ENCODE data around the gene ATP6V0D1. TPM values are rescaled to one million over a fixed set of nuclear protein-coding genes. Genes with fewer than 3 reads are reported as not detected.

Gene ATP6V0D1
- polyA plus RNA-seq, 1 of the 3 experiments (the other 2 are of a cell fraction), result 135 TPM

GRCh38 chr16:67517155-67517445 lies 36.1 kb upstream of the ATP6V0D1 start:
- TF ChIP-seq SMC3 (IDR thresholded peaks at IDR 0.05; ENCODE audit: low read depth, low read length) (no peak), RCOR1 (IDR thresholded peaks at IDR 0.05; ENCODE audit: low read length) (no peak), RFX5 (IDR thresholded peaks at IDR 0.05; ENCODE audit: low read length) (no peak), MAX (IDR thresholded peaks at IDR 0.05; ENCODE audit: low read depth) (no peak), IRF3 (IDR thresholded peaks at IDR 0.05; ENCODE audit: low read depth, low read length) (no peak), TCF12 (IDR thresholded peaks at IDR 0.05) (no peak), FOXM1 (IDR thresholded peaks at IDR 0.05; ENCODE audit: low read depth) (no peak), RXRA (IDR thresholded peaks at IDR 0.05; ENCODE audit: borderline replicate concordance, low read depth) (no peak), RAD21 (IDR thresholded peaks at IDR 0.05; ENCODE audit: low read length) (no peak), NFIC (IDR thresholded peaks at IDR 0.05; ENCODE audit: borderline replicate concordance) (no peak), PBX3 (IDR thresholded peaks at IDR 0.05) (no peak)
- Histone ChIP-seq H3K4me2 (peak overlapping the region; percentile 72; the same call in 1 of the 2 replicates), H3K27ac (ENCODE audit: low read depth in 2 of 2, low read length in 1 of 2) (peak overlapping the region in 1 of 2 experiments; percentile 78; a peak in 2 of 4 replicates), H3K4me3 (ENCODE audit: low read depth in 2 of 2, low read length in 1 of 2) (peak overlapping the region in 1 of 2 experiments; percentile 44; a peak in 1 of 4 replicates), H3F3A (replicated peaks; ENCODE audit: insufficient read depth) (peaks cover 24% of the 10 kb centered on the region), H3K9me2 (no peaks in the 10 kb centered on the region), H3K4me1 (ENCODE audit: control insufficient read depth in 1 of 2, insufficient read depth in 2 of 2, low read depth in 1 of 2, low read length in 1 of 2) (peaks cover 3 to 11% of the 10 kb centered on the region in 2 experiments; a peak in 2 of 4 replicates), H3K9ac (peak overlapping the region; percentile 36; the same call in 1 of the 2 replicates), H2AFZ (ENCODE audit: low read depth) (no peak overlapping the region), H3K27me3 (ENCODE audit: insufficient read depth) (no peaks in the 10 kb centered on the region), H3K79me2 (ENCODE audit: insufficient read depth) (no peaks in the 10 kb centered on the region), H3K36me3 (replicated peaks in 1 of 2; ENCODE audit: control insufficient read depth in 1 of 2, insufficient read depth in 2 of 2, low read length in 1 of 2) (no peaks in the 10 kb centered on the region), H3K9me3 (no peaks in the 10 kb centered on the region), H4K20me1 (ENCODE audit: insufficient read depth) (no peaks in the 10 kb centered on the region)
- ChIA-PET POLR2A (no interaction called here), CTCF (interaction anchor here (1.1 to 5.9 kb wide), 10 partner anchors 9 to 155 kb away, joined by 3 to 104 read pairs (median 14); partner anchors contain the start of genes ATP6V0D1, C16orf86, CARMIL2 and ENKD1)
- WGBS (ENCODE audit: low lambda C conversion rate), result 96% methylated on average over 3 of the region's 3 CpGs
- DNase-seq, result no peak

GRCh38 chr16:67516296-67517154 lies 35.6 kb upstream of the ATP6V0D1 start:
- peak overlapping the region; percentile 2 to 78; a peak in 3 of 4 replicates for H3K27ac ChIP-seq (ENCODE audit: low read depth in 2 of 2, low read length in 1 of 2)
- no peaks in the 10 kb centered on the region for H3K27me3 ChIP-seq (ENCODE audit: insufficient read depth)
- POLR2A ChIA-PET, result no interaction called here
- no peaks in the 10 kb centered on the region for H3K36me3 ChIP-seq (replicated peaks in 1 of 2; ENCODE audit: control insufficient read depth in 1 of 2, insufficient read depth in 2 of 2, low read length in 1 of 2)
- CTCF ChIA-PET, result interaction anchor here (1.1 to 5.9 kb wide), 12 partner anchors 10 to 256 kb away, joined by 3 to 104 read pairs (median 12); partner anchors contain the start of genes ATP6V0D1, C16orf86, CARMIL2 and ENKD1
- H2AFZ ChIP-seq (ENCODE audit: low read depth), result peak overlapping the region; percentile 60; the same call in 1 of the 2 replicates
- no peaks in the 10 kb centered on the region for H3K79me2 ChIP-seq (ENCODE audit: insufficient read depth)
- H3K9me2 ChIP-seq, result no peaks in the 10 kb centered on the region
- H3K4me2 ChIP-seq, result peak overlapping the region; percentile 72
- peak; percentile 82; the same call in 1 of the 2 replicates for TF ChIP-seq JUND (IDR thresholded peaks at IDR 0.05)
- TF ChIP-seq GABPA (IDR thresholded peaks at IDR 0.05; ENCODE audit: low read depth), result no peak
- TF ChIP-seq POLR2AphosphoS5 (IDR thresholded peaks at IDR 0.05; ENCODE audit: low read depth, low read length), result no peak
- peak; percentile 62; the same call in 1 of the 2 replicates for TF ChIP-seq NFIC (IDR thresholded peaks at IDR 0.05; ENCODE audit: borderline replicate concordance)
- TF ChIP-seq PBX3 (IDR thresholded peaks at IDR 0.05), result peak; percentile 92
- TF ChIP-seq FOSL2 (IDR thresholded peaks at IDR 0.05; ENCODE audit: borderline replicate concordance, low read depth), result peak; percentile 84
- 0 out of 2 replicates have a peak, but pooled peaks have one; percentile 34 for TF ChIP-seq TEAD4 (IDR thresholded peaks at IDR 0.05; ENCODE audit: borderline replicate concordance, insufficient read depth)
- TF ChIP-seq TCF12 (IDR thresholded peaks at IDR 0.05), result peak; percentile 86
- no peak for TF ChIP-seq RAD21 (IDR thresholded peaks at IDR 0.05; ENCODE audit: low read length)
- peaks cover 22% of the 10 kb centered on the region for H3F3A ChIP-seq (replicated peaks; ENCODE audit: insufficient read depth)
- DNase-seq, result no peak
- peak overlapping the region; percentile 36; the same call in 1 of the 2 replicates for H3K9ac ChIP-seq
- H3K4me1 ChIP-seq (ENCODE audit: control insufficient read depth in 1 of 2, insufficient read depth in 2 of 2, low read depth in 1 of 2, low read length in 1 of 2), result peaks cover 0 to 11% of the 10 kb centered on the region in 2 experiments; a peak in 2 of 4 replicates
- H4K20me1 ChIP-seq (ENCODE audit: insufficient read depth), result no peaks in the 10 kb centered on the region
- 60% methylated on average over 12 of the region's 12 CpGs for WGBS (ENCODE audit: low lambda C conversion rate)
- H3K9me3 ChIP-seq, result no peaks in the 10 kb centered on the region
- H3K4me3 ChIP-seq (ENCODE audit: low read depth in 2 of 2, low read length in 1 of 2), result peak overlapping the region in 1 of 2 experiments; percentile 44; a peak in 1 of 4 replicates

Data from SK-N-SH (cell line).